ENCODE measurements around the gene BCLAF1.
"Not testable (repeated sequence)": the region's sequence is repeated elsewhere in the genome, so short reads cannot be mapped to it uniquely, and the experiment has no call there.

The BCLAF1 gene

DNA sequence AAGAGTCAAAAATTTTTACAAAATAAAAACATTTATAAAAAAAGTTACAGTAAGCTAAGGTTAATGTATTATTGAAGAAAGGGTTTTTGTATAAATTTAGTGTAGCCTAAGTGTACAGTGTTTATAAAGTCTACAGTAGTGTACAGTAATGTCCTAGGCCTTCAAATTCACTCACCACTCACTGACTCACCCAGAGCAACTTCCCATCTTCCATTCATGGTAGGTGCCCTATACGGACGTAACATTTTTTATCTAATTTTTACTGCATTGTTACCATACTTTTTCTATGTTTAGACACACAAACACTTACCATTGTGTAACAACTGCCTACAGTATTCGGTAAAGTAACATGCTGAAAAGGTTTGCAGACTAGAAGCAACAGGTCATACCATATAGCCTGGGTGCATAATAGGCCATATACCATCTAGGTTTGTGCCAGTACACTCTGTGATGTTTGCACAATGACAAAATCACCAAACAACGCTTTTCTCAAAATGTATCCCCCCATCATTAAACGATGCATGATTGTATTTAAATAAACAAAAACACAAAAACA lies 45.5 kb downstream of the BCLAF1 start:
- DNase-seq (ENCODE audit: low read depth): no peak

DNA sequence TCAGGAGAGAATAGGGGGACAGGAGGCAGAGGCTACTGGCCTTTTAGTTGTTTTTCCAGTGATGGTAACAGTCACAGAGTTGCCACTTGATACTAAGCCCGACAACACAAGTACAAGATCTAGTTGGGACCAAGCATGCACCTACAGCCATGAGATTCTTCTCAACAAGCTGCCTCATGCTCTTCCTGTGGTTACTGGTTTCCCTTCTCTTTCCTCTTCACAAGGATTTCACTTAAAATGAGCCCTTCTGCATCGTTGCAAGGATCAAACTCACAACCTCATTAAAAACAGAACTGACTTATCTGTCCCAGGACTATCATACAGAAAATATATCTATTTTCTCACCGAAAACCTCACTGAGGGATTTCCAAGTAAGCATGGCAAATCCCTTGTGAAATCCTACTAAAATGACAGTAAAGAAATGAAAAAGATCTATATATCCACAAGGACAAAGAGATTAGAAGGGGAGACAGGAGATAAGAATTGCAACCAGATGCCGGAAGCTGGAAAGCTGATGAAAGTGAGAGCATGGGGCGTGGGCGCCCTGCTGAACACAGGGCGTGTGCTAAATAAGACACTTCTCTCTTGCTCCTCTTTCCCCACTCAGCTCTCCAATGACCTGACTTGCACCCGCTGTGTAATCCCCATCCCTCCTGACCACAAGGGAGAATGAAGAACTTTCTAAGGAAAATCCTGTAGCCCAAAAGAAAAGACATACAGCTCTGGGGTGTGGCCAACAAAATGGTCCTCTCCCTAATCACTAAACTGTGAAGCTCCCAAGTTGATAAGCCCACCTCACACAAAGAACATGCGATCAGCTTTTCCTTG lies 53.0 kb downstream of the BCLAF1 start:
- no peak for DNase-seq (ENCODE audit: low read depth)

DNA sequence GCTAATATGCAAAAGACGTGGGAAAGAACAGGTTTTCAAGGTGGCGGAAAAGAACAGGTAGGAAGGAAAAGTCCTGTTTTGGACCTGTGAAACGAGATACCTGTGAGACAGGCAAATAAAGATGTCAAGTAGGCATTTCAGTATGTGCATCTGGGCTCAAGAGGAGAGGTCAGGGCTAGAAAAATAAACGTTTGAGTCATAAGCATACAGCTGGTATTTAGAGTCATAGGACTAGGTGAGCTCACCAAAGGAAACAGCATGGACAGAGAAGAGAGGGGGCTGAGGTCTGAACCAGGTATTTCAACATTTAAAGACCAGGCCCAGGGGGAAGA lies 54.4 kb downstream of the BCLAF1 start:
- no peak for DNase-seq (ENCODE audit: low read depth)

DNA sequence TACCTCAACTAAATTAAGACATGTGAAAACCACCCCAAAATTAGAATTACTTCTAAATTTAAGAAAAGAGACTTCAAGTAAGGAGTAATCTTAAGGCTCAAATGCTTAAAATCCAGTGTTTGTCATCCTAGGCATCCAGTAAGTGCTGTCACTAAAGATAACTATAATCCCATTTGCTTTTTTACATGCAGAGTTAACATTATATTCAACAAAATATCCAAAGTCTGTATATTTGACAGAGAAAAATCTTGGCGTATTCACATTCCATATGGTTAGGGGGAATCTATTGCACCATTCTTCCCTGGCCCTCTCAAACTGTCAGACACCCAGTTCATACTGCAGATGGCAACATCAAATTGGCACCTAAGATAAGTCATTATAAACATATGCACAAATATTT lies 56.9 kb downstream of the BCLAF1 start:
- no peak for DNase-seq (ENCODE audit: low read depth)

DNA sequence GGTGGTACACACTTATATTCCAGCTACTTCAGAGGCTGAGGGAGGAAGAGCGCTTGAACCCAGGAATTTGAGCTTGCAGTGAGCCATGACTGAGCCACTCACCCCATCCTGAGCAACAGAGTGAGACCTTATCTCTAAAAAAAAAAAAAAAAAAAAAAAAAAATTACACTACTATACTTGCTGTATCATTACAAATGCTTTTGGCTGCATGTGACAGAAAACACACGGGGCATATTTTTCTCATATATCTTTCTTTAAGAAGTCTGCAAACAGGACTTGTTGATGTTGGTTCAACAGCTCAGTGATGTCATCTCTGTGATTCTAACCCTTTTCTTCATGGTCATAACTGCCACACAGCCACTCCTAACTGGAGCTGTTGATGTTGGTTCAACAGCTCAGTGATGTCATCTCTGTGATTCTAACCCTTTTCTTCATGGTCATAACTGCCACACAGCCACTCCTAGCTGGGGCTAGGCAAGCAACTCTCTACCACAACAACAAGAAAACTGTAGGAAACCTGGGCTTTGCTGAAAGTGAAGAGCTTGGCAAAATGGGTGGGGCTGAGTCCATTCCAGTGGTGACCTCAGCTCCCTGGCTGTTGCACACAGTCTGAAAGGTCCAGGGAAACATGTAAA lies 59.3 kb downstream of the BCLAF1 start:
- DNase-seq (ENCODE audit: low read depth): no peak

DNA sequence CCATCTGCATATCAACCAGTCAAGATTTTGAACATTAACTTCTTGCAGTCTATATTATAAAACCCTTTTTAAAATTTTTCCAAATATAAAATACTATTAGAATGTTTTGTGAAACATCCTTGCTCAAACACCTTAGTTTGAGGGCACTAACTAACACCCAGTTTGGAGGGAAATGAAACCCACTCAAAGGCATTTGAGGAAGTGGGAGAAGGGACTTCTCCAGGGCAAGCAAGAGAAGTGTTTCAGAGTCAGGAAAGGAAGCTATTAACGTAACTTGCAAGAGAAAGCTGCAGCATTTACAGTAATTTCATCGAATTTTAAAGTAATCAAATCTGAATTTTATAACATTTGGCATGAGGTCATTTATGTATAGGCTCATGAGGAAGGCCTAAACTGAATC lies 60.8 kb downstream of the BCLAF1 start:
- no peak for DNase-seq (ENCODE audit: low read depth)

DNA sequence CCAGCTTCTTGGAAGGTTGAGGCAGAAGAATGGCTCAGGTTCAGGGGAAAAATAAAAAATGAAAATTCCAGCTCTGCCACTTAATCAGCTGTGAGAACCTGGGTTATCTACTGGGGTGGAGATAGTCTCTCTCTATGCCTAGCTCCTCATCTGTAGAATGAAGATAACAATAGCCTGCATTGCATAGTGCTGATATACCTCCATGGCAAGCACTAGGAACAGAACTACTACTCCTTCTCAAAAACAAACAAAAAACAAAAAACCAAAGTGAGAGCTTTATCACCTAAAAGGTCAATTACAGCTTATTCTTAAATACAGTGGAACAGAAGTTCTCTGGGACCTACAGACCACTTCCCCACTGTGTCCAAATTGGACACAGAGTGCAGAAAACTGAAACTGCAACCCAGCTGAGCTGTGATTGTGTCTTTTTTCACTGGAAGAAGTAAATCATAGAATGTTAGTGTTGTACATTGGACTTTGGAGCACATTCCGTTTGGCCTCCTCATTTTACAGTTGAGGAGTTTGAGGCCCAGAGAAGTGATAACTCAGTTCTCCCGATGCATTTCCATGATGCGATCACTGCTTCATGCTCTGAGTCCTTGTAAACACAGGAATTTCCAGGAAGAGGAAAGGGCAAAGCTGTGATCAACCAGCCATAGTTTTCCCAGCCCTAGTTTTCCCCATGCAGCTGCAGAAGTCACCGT lies 62.8 kb downstream of the BCLAF1 start:
- DNase-seq (ENCODE audit: low read depth): no peak

DNA sequence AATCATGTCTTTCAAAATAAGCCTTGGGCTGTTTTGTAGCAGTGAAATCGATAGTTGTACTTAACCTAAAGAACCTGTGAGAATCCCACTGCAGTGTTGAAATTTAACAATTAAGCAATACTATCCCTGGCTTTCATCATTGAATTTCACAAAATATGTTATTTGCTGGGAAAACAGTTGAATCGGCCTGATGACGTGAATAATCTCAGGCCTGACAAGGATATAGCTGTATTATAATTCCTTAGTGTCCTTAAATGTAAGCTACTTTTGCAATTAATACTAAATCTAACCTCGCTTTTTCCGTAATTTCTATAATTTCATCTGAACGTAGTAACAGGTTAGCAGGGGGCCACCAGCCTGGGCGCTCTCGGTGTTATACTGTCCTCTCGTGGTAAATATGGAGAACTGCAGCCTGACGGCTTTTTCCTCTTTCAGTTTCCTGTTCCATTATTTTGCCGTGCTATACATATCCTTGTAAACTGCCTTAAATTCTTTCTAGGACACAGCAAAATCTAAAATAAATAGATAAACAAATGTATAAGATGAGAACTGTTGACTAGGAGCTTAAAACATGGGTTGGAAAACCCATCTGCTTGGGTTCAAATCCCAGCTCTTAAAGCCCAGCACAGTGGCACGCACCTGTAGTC lies 63.5 kb downstream of the BCLAF1 start:
- no peak for DNase-seq (ENCODE audit: low read depth)

DNA sequence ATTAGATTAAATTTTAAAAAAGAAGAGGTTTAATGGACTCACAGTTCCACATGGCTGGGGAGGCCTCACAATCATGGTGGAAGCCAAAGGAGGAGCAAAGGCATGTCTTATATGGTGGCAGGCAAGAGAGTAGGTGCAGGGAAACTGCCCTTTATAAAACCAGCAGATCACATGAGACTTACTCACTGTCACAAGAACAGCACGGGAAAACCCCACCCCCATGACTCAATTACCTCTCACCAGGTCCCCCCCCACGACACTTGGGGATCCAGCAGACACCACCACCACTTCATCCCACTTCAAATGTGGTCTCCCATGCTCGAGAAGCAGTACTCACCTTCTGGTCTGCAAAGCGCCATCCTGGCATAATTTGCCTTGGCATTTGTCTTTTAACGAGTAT lies 64.2 kb downstream of the BCLAF1 start:
- no peak for DNase-seq (ENCODE audit: low read depth)

DNA sequence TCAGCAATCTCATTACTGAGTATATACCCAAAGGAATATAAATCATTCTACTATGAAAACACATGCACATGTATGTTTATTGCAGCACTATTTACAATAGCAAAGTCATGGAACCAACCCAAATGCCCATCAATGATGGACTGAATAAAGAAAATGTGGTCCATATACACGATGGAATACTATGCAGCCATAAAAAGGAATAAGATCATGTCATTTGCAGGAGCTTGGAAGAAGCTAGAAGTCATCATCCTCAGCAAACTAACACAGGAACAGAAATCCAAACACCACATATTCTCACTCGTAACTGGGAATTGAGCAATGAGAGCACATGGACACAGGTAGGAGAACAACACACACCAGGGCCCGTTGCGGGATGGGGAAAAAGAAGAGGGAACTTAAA lies 64.7 kb downstream of the BCLAF1 start:
- not testable (repeated sequence) for DNase-seq (ENCODE audit: low read depth)

DNA sequence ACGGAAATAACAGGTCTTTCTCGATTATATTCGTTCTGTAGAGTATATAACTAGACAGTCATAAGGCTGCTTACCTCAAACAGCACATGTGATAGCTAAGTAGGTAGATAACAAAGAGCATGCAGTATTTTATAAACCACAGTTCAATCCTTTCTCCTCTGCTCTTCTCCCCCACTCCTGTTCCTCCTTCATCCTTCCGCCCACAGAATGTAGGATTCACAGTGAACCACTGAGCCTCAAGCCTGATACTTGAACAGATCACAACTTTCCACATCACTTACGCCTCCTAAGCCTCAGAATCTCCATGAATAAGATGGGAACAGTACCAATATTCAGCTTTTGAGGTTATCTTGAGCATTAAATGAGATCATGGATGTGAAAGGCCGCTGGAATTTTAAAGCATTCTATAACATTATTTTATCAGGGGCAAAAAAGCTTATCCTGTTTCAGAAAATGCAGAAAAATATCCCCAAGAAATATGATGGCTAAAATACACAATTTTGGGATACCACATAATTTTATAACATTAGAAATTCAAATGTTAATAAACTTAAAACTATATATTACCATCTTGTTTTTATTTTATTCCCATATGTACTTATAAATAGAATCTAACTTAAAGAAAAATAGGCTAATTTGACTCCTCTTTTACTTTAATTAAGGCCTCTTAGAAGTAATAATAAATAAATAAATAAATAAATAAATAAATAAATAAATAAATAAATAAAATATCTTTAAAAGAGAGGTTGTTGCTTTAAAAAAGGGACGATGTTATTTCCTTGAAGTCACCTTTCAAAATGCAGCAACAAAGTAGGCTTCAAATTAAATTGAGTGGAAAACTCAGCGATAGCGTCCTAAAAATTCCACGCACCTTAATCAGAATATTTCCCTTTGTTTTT lies 72.9 kb downstream of the BCLAF1 start:
- no peak for DNase-seq (ENCODE audit: low read depth)

DNA sequence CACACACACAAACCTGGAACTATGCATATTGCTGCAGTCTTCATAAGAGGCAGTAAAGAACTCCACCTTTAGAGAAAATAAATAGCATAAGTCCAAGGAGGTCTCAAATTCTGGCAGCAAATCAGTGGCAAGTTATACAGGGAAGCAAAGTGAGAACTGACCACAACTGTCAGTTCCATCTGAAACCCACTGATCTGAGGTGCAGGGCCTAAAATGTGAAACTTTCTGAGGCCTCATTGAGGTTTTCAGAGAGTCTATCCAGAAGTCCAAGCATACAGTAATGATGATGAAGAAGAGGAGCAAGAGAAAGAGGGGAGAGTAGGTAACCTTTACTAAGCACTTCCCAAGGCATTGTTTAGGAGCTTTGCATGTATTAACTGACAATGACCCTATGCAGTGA lies 75.8 kb downstream of the BCLAF1 start:
- no peak for DNase-seq (ENCODE audit: low read depth)

DNA sequence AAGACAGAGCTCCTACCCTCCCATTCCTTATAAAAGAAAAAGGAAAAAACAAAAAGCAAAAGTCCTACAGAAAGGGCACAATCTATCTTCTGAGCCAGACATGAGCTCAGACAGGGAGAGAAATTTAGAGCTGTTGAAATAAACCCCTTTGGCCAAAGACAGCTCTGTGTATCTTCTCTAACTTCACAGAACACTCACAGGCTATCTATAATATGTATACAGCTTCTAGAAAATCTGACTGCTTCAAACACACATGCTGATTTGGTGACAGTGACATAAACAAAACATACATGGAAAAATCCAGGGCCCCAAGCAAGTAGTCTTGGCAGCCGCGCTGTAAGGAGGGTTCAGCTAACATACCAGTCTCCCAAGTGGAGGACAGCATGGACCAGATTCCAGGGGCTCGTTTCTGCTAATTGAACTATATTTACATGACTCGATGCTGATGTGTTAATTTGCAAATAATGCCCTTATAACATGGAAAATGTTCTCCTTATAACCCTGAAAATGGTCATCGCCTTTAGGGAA lies 76.6 kb downstream of the BCLAF1 start:
- DNase-seq (ENCODE audit: low read depth): no peak

DNA sequence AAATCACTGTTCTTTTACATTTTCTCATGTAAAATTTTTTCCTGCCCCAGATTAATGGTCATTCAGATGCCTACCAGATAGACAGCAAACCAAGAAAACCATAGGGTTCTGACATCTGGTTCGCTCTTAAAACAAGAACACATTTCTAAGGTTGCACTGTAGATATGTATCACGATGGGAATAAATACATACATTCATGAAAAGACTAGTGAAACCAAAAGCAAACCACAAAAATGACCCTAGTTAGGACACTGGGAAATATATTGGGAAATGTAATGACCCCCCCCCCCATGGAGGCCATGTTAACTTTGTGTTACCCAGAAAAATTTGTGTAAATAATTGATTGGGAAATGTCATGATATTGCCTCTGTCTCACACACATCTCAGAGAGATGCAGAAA lies 77.0 kb downstream of the BCLAF1 start:
- no peak for DNase-seq (ENCODE audit: low read depth)

DNA sequence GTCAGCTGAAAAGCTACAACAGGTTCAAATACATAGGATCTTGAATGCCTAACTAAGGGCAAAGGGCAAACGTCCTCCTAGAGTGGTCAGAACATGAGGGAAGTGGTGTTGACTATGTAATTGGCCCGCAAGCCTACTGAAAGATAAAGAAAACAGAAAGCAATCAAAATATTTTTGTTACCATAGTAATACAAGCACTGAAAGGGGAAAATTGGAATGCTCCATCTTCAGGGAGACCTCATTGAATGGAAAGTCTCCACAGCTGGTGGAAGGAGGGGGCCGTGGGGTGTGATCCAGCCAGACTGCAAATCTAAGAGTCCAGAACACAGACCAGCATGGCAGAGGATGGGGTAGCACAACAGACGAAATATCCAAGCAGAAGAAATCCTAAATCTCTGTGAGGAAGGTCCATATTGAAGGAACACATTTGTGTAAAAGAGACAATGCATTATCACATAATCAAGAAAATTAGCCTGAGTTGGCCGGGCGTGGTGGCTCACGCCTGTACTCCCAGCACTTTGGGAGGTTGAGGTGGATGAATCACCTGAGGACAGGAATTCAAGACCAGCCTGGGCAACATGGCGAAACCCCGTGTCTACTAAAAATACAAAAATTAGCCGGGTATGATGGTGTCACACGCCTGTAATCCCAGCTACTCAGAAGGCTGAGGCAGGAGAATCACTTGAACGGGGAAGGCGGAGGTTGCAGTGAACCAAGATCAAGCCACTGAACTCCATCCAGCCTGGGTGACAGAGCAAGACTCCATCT lies 79.1 kb downstream of the BCLAF1 start:
- DNase-seq (ENCODE audit: low read depth): no peak

DNA sequence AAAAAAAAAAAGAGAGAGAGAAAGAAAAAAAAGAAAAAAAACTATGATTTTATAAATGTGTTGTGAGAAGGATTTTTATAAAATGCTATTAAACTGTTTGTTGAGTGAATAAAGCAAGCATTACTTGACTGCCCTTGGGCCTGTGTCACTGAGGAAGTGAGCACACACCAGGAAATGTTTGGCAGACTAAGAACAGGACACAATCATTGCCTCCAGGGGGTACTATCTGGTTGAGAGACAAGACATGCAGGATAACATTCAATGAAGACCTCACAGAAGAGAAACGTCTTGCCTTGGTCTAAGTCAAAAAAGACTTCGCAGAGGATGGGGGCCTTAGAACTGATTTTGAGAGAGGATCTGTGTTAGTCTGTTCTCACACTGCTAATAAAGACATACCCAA lies 80.2 kb downstream of the BCLAF1 start:
- DNase-seq (ENCODE audit: low read depth): no peak

DNA sequence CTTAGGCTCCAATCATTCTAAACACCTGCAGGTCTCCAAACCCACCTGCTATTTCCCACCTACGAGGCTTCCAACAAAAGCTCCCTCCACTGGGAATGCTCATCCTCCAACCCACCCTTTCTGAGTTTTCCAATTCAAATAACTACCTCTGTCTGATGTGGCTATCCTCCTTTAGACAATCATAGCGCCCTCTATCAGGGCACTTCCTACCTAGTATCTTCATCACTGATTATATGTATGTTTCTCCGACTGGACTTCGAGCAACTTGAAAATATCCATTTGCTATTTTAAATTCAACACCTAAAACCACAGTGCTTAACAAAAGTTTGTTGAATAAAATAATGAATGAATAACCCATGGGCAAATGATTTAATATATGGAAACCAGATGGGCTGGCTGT lies 80.9 kb downstream of the BCLAF1 start:
- DNase-seq (ENCODE audit: low read depth): no peak

Data from GM04504 (cell line).